GM19023 (cell line): Measurements from ENCODE around the gene SRSF9.
"Not testable (repeated sequence)": the region's sequence is repeated elsewhere in the genome, so short reads cannot be mapped to it uniquely, and the experiment has no call there.

Experiments
- ATAC-seq: cut with Tn5 transposase; IDR thresholded peaks from one replicate; pipeline ENCODE4 v1.9.1; 2021; ENCODE audit warnings: mild to moderate bottlenecking, moderate library complexity; ENCODE audit not compliant: unreplicated experiment

SRSF9 gene

DNA sequence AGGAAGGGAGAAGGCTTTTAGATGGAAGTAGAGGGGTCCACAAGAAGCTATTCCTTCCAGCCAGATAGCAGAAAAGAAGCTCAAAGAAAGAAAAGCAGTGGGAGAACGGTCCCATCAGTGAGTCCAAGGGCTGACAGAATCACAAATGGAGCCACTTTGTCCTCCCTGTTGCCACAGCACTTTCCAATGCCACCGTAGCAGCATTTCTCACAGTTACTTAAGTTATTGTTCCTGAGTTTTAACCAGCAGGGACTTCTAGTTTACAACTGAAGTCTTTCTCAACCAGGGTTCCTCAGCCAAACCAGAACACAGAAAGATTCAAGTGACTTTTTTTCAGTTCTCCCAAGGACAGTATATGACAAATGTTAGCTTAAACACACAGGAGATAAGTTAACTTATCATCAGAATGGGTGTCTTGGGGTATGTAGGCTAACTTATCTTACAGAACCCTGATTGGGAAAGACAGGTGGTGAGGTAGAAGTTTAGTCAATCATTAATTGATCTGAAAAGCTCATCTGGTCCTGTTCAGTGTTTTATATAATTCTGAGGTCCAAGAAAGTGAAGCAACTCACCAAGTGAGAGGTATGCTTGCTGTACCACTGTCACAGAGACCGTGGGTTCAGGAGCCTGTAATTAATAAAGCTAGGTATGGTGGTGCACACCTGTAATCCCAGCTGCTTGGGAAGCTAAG is 16.3 kb downstream of the SRSF9 start:
- ATAC-seq, result no peak

DNA sequence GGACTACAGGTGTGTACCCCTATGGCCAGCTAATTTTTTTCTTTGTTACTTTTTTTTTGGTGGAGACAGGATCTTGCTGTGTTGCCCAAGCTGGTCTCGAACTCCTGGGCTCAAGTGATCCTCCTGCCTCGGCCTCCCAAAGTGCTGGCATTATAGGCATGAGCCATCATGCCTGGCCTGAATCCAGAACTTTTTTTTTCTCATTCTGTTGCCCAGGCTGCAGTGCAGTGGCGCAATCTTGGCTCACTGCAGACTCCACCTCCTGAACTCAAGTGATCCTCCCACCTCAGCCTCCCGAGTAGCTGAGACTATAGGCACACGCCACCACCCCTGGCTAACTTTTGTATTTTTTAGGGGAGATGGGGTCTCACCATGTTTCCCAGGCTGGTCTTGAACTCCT is 17.0 kb downstream of the SRSF9 start:
- not testable (repeated sequence) for ATAC-seq

DNA sequence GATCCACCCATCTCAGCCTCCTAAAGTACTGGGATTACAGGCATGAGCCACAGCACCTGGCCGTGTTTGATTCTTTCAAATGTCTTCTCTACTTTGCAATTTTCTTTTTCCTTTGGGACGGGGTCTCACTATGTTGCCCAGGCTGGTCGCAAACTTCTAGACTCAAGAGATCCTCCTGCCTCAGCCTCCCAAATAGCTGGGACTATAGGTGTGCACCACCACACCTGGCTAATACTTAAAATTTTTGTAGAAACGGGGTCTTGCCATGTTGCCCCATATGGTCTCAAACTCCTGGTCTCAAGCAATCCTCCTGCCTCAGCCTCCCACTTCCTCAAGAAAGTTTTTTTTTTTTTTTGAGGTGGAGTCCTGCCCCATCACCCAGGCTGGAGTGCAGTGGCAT is 21.6 kb downstream of the SRSF9 start:
- no peak for ATAC-seq

DNA sequence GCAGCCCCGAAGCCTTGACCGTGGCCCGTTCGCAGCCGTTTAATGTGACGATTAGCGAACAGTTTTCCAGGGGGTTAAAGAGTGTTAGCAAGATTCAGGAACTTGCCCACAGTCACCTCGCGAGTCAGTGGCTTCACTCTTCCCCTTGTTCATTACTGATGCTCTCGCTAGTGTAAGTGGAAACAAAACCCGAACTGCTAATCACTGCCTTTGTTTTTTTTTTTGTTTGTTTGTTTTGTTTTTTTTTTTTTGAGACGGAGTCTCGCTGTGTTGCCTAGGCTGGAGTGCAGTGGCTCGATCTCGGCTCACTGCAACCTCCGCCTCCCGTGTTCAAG is 22.7 kb downstream of the SRSF9 start:
- peak; percentile 23 for ATAC-seq

DNA sequence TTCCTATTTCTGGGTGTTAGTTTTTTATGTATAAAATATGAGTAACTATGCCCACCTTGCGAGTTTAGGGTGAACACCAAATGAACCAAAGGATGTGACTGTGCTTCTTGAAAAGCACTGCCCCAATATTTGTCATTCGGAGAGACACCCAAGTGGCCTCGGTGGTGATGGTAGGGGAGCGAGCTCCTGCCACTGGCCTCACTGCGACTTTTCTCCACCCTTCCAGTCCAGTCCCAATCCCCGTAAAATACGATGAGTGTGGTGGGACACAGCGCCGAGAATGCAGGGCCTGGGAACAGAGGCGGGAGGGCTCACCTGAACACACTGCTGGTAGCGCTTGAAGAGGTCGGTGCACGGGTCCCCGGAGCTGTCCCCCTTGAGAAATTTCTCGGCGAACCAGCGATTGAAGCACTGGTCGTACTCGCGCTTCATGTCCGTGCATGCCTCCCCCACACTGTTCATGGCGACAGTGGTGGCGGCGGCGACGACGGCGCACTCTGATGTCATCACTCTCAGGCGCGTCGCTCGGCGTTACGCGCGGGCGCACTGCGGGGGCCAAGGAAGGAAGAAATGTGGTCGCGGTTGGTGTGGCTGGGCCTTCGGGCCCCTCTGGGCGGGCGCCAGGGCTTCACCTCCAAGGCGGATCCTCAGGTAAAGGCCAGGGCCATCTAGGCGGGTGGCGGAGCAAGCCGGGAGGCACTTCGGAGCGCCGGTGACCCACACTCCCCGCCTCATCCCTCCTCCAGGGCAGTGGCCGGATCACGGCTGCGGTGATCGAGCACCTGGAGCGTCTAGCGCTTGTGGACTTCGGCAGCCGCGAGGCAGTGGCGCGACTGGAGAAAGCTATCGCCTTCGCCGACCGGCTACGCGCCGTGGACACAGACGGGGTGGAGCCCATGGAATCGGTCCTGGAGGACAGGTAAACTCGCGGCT is 23.4 kb downstream of the SRSF9 start, which contains the start of the genes GATC and TRIAP1:
TSS of gene GATC (plus strand) at position 534 of the 933 bp plus-strand sequence. CDS start at position 571, 37 bp downstream.
TSS of gene TRIAP1 (minus strand) at position 474 of the 933 bp plus-strand sequence. CDS start at position 462, 12 bp downstream.
- ATAC-seq, result peak; percentile 91

DNA sequence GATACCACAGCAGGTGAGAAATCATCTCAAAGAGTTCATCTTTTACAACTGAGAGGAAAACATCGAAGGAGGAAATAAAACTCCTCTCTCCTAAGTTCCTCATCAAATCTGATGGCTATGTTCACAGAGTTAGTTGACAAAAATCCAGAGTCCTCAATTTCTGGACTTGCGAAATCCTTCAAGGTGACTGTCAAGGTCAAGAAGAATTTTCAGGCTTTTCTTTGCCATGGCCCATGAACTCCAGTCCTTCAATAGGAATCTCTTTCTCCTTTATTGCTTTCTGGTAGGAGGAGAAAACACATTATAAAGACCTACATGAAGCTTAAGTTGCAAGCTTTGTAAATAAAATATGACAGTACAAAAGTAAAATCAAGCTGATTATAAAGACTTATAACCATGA is 24.9 kb downstream of the SRSF9 start:
- no peak for ATAC-seq

DNA sequence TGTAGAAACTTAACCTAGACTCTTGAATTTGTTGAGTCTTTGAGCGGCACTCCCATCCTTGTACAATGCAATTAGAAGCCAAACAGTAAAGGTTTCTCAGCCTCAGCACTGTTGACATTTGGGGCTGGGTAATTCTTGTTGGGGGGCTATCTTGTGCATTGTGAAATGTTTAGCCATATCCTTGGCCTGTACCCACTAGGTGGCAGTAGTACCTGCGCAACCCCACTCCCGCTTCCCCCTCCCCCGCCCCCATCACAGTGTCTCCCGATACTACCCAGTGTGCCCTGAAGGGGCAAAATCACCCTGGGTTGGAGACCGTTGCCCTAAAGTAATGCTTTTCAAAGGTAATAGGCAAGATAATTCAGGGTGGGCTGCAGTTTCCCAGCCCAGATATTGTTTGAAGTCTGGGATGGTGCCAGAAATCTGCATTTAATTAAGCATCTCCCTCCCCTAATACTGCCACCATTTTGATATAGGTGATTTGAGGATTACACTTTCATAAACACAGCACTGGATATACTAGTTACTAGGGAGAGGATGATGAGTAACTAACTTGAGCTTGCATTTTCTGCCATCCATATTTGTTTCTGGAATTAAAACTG is 29.8 kb downstream of the SRSF9 start:
- ATAC-seq, result no peak

DNA sequence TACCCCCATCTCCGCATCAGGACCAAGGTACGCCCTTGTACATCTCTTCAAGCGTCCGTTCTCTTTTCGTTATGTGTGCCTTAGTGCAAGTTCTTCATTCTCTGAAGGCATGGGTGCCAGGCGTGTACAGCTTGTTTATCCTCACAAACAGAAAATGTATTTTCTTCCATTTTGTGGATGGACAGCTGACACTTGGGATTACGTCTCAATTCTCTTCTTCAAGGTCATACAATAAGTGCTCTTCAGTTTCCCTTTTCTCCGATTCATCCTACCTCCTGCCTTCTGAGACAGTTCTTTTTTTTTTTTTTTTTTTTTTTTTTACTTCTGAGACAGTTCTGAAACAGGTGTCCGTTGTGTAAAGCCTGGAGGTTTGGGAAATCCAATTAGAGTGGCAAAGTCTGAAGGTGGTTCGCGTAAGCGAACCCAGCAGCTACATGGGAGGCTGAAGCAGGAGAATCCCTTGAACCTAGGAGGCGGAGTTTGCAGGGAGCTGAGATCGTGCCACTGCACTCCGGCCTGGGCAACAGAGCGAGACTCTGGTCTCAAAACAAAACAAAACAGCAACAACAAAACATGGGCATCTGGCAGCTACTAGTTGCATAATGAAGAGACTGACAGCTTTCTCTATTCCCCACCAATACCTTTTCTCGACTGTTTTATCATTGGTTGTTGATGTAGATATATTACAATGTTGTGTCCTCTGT is 30.9 kb downstream of the SRSF9 start:
- ATAC-seq, result peak; percentile 4

DNA sequence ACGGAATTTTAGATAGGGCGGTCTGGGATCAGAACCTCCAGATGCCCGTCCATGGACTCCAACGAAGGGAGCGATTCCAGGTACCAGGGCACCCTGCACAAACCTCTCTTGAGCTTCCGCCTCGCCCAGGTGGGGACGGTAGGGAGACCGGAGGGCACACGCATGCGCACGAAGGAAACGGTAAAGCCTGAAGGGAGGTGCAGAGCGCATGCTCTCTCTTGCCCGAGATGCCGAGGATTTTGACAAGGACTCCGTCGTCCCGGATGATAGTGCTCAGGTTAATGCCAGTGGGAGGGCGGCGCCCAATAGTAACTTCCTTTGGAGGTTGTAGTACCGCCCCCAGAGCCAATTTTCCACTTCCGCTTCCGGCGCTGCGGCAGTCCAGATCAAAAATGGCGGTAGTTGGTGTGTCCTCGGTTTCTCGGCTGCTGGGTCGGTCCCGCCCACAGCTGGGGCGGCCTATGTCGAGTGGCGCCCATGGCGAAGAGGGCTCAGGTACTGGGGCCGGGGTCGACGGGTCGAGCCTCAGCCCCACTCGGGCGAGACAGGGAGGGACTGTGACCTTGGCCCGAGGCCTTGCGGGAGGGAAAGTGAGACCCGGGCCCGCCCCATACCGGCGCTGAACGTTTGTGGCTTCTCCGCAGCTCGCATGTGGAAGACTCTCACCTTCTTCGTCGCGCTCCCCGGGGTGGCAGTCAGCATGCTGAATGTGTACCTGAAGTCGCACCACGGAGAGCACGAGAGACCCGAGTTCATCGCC is 31.6 kb downstream of the SRSF9 start, which contains the start of gene COX6A1:
TSS of gene COX6A1 (plus strand) at position 379 of the 760 bp plus-strand sequence. CDS start at position 393, 14 bp downstream.
- ATAC-seq, result peak; percentile 96

DNA sequence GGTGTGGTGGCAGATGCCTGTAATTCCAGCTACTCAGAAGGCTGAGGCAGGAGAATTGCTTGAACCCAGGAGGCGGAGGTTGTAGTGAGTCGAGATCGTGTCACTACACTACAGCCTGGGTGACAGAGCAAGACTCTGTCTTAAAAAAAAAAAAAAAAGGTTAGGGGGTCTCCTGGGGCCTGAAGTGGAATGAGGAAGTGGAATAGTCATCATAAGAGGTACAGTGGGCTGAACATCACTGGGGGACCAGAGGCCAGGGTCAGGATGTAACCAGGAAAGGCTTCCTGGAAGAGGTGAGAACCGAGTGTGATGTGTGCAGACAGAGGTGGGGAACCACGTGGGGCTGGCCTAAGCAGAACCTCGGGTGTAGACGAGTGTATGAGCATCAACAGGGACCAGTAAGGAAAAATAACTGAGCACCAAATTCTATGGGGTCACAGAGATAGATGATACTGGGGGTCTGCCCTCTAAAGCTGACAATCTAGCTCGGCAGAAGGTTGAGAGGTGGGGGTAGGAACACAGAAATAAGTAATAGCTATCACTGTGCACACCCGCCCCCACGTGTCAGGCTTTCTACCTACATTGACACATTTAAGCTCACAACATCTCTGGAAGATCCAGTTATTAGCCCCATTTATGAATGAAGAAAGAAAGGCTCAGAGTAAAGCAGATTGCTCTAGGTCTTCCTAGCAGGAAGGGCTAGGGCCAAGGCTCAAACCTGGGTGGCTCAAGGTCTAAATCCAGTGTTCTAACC is 36.6 kb downstream of the SRSF9 start:
- no peak for ATAC-seq

DNA sequence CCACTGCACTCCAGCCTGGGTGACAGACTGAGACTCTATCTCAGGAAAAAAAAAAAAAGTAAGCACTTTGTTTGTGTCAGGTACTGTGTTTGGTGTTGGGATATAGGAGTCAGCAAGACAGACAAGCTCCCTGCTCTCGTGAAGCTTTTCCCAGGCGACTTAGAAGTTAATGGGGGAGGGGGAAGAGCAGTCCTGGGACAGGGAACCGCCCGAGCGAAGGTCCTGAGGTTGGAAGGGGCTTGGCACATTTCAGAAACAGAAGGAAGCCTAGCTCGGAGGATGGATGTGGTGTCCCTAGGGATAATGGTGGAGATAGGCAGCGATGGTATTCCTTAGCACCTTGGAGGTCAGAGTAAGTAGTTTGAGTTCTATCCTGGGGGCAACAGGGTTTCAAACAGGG is 40.2 kb downstream of the SRSF9 start:
- ATAC-seq, result no peak

DNA sequence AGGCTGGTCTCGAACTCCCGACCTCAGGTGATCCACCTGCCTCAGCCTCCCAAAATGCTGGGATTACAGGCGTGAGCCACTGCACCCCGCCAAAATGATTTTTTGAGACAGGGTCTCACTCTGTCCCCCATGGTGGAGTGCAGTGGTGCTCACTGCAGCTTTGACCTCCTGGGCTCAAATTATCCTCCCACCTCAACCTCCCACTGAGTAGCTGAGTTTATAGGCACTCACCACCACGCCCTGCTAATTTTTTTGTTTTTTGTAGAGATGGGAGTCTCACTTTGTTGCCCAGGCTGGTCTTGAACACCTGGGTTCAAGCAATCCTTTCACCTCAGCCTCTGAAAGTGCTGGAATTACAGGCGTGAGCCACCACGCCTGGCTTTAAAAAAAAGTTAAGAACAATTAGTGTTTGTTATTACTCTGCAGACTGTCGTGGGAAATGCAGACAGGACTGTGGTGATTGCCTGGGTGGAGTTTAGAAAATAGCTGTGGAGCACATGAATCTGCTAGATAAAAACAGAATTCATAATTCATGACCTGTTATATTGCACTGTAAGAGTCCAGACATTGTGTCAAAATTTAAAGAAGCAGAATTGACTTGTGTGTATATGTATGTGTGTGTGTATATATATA is 40.8 kb downstream of the SRSF9 start:
- no peak for ATAC-seq

DNA sequence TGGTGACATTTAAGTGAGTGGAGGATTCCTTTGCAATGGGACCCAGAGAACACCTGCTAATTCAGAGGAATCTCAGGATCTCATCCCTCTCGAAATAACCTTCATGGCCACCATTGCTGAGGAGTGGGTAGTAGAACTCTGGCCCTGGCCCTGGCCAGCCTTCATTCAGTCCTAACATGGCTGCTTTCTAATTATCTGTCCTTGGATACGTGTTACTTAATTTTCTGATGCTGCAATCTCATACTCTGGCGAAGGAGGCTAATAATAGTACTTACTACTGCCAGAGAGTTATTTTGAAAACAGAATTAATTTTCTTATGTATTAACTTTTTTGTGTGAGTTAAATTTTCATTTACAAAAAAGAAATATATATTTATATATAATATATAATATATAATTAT is 43.8 kb downstream of the SRSF9 start:
- no peak for ATAC-seq

DNA sequence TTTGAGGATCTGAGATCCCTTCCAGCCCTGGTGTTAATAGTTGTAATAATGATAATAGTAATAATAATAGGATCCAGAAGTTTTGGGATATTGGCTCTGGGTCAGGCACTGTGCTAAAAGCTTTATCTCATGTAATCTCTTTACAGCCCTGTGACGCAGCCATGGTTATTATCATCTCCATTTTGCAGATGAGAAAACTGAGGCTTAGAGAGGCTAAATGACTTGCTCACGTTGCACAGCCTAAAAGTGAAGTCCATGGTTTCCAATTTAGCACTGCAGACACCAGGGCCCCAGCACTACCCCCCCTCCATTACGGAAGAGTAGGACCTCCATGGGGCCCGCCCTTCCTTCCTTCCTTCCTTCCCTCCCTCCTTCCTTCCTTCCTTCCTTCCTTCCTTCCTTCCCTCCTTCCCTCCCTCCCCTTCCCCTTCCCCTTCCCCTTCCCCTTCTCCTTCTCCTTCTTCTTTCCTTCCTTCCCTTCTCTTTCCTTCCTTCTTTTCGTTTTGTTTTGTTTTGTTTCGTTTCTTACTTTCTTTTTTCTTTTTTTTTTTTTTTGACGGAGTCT is 46.6 kb downstream of the SRSF9 start:
- no peak for ATAC-seq

DNA sequence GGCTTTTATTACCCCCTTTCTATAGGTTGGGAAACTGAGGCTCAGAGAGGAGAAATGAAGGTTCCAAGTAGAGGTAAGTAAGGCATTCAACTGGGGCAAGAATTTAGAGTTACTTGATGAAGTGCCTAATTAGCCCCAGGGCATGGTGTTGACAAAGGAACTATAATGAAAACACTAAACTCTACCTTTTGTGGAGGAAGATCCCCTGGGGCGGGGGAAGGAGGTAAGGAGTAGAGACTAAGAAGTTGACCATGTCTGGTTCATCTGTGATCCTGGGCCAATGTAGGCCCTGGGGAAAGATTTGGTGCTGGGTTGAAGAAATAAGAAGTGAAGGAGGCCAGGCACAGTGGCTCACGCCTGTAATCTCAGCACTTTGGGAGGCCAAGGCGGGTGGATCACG is 47.8 kb downstream of the SRSF9 start:
- no peak for ATAC-seq

DNA sequence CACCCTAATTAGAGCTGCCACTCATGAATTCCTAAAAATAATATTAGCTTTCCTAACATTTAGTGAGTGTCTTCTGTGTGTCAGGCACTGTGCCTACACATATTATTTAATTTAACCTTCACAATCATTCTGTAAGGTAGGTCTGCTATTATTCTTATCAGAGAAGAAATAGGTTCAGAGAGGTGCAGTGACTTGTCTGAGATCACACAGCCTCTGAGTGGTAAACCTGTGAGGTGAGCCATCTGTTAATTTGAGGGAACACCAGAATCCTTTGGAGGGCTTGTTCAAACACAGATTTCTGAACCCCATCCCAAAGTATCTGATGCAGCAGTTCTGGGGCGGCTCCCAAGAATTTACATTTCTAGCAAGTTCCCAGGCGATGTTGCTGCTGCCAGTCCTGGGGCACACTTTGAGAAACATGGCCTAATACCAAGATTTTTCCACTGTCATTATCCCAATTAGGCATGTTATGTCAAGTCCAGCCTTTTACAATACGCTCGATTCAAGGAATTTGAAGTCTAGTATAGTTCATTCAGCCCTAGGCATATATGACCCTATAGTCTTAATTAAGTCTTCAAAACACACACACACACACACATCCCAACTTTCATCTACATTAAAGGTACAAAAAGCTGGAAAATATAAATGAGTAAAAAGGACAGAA is 51.5 kb downstream of the SRSF9 start:
- ATAC-seq, result no peak

DNA sequence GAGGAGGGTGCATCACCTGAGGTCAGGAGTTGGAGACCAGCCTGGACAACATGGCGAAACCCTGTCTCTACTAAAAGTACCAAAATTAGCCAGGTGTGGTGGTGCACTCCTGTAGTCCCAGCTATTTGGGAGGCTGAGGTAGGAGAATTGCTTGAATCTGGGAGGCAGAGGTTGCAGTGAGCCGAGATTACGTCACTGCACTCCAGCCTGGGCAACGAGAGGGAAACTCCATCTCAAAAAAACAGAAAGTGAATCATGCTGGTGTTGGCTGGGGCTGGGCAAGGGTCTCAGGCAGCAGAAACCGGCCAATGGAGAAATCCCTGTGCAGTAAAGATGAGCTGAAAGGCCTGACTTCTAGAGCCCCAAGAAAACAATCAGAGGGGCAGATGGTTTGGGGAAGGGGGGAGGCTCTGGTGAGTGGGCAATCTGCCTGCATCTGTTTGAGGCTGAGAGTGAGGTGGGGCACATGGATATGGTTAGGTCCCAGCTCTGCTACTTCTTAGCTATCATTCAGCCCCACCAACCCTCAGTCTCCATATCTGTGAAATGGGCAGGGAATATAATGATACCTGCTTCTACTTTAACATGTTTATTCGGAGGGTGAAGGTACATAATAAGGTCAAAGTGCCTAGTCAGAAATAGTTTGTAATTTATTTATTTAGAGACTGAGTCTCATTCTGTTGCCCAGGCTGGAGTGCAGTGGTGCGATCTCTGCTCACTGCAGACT is 52.9 kb downstream of the SRSF9 start:
- no peak for ATAC-seq
